ENCODE measurements around the gene MAPK1. TPM values are rescaled to one million over a fixed set of nuclear protein-coding genes. Genes with fewer than 3 reads are reported as not detected.
A peak's percentile ranks its signal among the peaks of the same experiment; 100 is the strongest.
"Not testable (repeated sequence)": the region's sequence is repeated elsewhere in the genome, so short reads cannot be mapped to it uniquely, and the experiment has no call there.

MAPK1 gene
- total RNA-seq, 1 experiment from 2014 or later: 55.2 TPM

GRCh38 chr22:21882754-21883333 lies 15.4 kb upstream of the MAPK1 start:
- not testable (repeated sequence) for DNase-seq (ENCODE audit: low read depth)

- DNase-seq (ENCODE audit: low read depth): no peak
These were observed 14.7 kb upstream of the MAPK1 start for GRCh38 chr22:21881841-21882753.

GRCh38 chr22:21876486-21877176 lies 9.2 kb upstream of the MAPK1 start:
- no peak for DNase-seq (ENCODE audit: low read depth)

GRCh38 chr22:21874953-21875352 lies 7.5 kb upstream of the MAPK1 start:
- DNase-seq (ENCODE audit: low read depth): not testable (repeated sequence)

GRCh38 chr22:21873619-21874018 lies 6.2 kb upstream of the MAPK1 start:
- no peak for DNase-seq (ENCODE audit: low read depth)

- DNase-seq (ENCODE audit: low read depth): not testable (repeated sequence)
These were observed 5.3 kb upstream of the MAPK1 start for GRCh38 chr22:21872741-21873140.

- no peak for DNase-seq (ENCODE audit: low read depth)
These were observed 1.2 kb upstream of the MAPK1 start for GRCh38 chr22:21868651-21869050.

- DNase-seq (ENCODE audit: low read depth): peak; percentile 19
These were observed 465 bp downstream of the MAPK1 start for GRCh38 chr22:21866833-21867527.

GRCh38 chr22:21865041-21865440 lies 2.4 kb downstream of the MAPK1 start:
- peak; percentile 77 for DNase-seq (ENCODE audit: low read depth)

- no peak for DNase-seq (ENCODE audit: low read depth)
These were observed 4.8 kb downstream of the MAPK1 start for GRCh38 chr22:21862386-21863245.

- DNase-seq (ENCODE audit: low read depth): no peak
These were observed 5.6 kb downstream of the MAPK1 start for GRCh38 chr22:21861851-21862250.

GRCh38 chr22:21861264-21861848 lies 6.1 kb downstream of the MAPK1 start:
- peak; percentile 60 for DNase-seq (ENCODE audit: low read depth)

- no peak for DNase-seq (ENCODE audit: low read depth)
These were observed 6.9 kb downstream of the MAPK1 start for GRCh38 chr22:21860491-21861039.

- no peak for DNase-seq (ENCODE audit: low read depth)
These were observed 9.2 kb downstream of the MAPK1 start for GRCh38 chr22:21858025-21858764.

GRCh38 chr22:21857481-21857914 lies 9.9 kb downstream of the MAPK1 start:
- no peak for DNase-seq (ENCODE audit: low read depth)

- DNase-seq (ENCODE audit: low read depth): no peak
These were observed 10.6 kb downstream of the MAPK1 start for GRCh38 chr22:21856868-21857267.

GRCh38 chr22:21856197-21856596 lies 11.2 kb downstream of the MAPK1 start:
- no peak for DNase-seq (ENCODE audit: low read depth)

- no peak for DNase-seq (ENCODE audit: low read depth)
These were observed 11.8 kb downstream of the MAPK1 start for GRCh38 chr22:21855676-21856075.

GRCh38 chr22:21850660-21851059 lies 16.8 kb downstream of the MAPK1 start:
- no peak for DNase-seq (ENCODE audit: low read depth)
